SIG-M5 treated with dmso at 0.1 percent for 504 hours (cell line): Measurements from ENCODE around the gene ANTXR1.

ENCODE experiments used
- DNase-seq: peaks from one replicate; lab custom pipeline; 2025; ENCODE audit not compliant: unreplicated experiment; lab: John Stamatoyannopoulos, UW

Gene ANTXR1

GRCh38 chr2:69131983-69132675 lies 119.2 kb downstream of the ANTXR1 start:
- no peak for DNase-seq

GRCh38 chr2:69132960-69133590 lies 120.1 kb downstream of the ANTXR1 start:
- DNase-seq, result no peak

GRCh38 chr2:69133898-69134297 lies 120.9 kb downstream of the ANTXR1 start:
- DNase-seq, result no peak

- no peak for DNase-seq
Observed at GRCh38 chr2:69134306-69134945, 121.4 kb downstream of the ANTXR1 start.

GRCh38 chr2:69138247-69138772 lies 125.3 kb downstream of the ANTXR1 start:
- DNase-seq, result no peak

GRCh38 chr2:69138793-69139459 lies 125.9 kb downstream of the ANTXR1 start:
- no peak for DNase-seq

- no peak for DNase-seq
Observed at GRCh38 chr2:69139778-69140670, 127.0 kb downstream of the ANTXR1 start.

GRCh38 chr2:69141061-69141460 lies 128.1 kb downstream of the ANTXR1 start:
- DNase-seq, result no peak

- no peak for DNase-seq
Observed at GRCh38 chr2:69143748-69144360, 130.9 kb downstream of the ANTXR1 start.

GRCh38 chr2:69145204-69145603 lies 132.2 kb downstream of the ANTXR1 start:
- no peak for DNase-seq

GRCh38 chr2:69147841-69148533 lies 135.0 kb downstream of the ANTXR1 start:
- DNase-seq, result no peak

- no peak for DNase-seq
Observed at GRCh38 chr2:69149631-69150215, 136.7 kb downstream of the ANTXR1 start.

- no peak for DNase-seq
Observed at GRCh38 chr2:69151931-69152330, 139.0 kb downstream of the ANTXR1 start.

- no peak for DNase-seq
Observed at GRCh38 chr2:69152847-69153583, 140.0 kb downstream of the ANTXR1 start.

GRCh38 chr2:69154106-69154505 lies 141.1 kb downstream of the ANTXR1 start:
- no peak for DNase-seq

GRCh38 chr2:69156624-69157023 lies 143.6 kb downstream of the ANTXR1 start:
- no peak for DNase-seq

- DNase-seq, result no peak
Observed at GRCh38 chr2:69157441-69157840, 144.5 kb downstream of the ANTXR1 start.

GRCh38 chr2:69159986-69160385 lies 147.0 kb downstream of the ANTXR1 start:
- no peak for DNase-seq
